IPS DF 6.9 (cell line): Measurements from ENCODE around the gene MDH1B.
"Not testable (repeated sequence)": the region's sequence is repeated elsewhere in the genome, so short reads cannot be mapped to it uniquely, and the experiment has no call there.

Experiments used
- DNase-seq: peaks from one replicate; pipeline ENCODE4 v3.0.0-alpha.2; 2013; ENCODE audit warnings: low read depth, low spot score
- H3K27ac ChIP-seq: one replicate; pipeline ENCODE4 v1.5.1; 2013; ENCODE audit warnings: low read length, control low read depth
- H3K27me3 ChIP-seq: 2 replicates; pipeline ENCODE4 v1.6.1; 2013; ENCODE audit warnings: mild to moderate bottlenecking, low read length; ENCODE audit not compliant: control insufficient read depth, insufficient read depth
- H3K36me3 ChIP-seq: 2 replicates; pipeline ENCODE4 v1.6.1; 2013; ENCODE audit warnings: low read length; ENCODE audit not compliant: control insufficient read depth, insufficient read depth
- H3K4me1 ChIP-seq: 2 replicates; pipeline ENCODE4 v1.6.1; 2013; ENCODE audit warnings: low read length; ENCODE audit not compliant: control insufficient read depth, insufficient read depth
- H3K4me3 ChIP-seq: 2 replicates; pipeline ENCODE4 v1.5.1; 2013; ENCODE audit warnings: mild to moderate bottlenecking, low read length
- H3K9me3 ChIP-seq: 2 replicates; pipeline ENCODE4 v1.6.1; 2013; ENCODE audit warnings: low read length, inconsistent platforms; ENCODE audit not compliant: control insufficient read depth, insufficient read depth
- WGBS: extraction: QIAGEN DNeasy Blood & Tissue Kit; methylation state at CpG from one replicate; pipeline ENCODE4 v1.1.7; 2013; ENCODE audit warnings: mixed read lengths, missing lambda C conversion rate; ENCODE audit not compliant: insufficient read length, insufficient coverage; 5-methylcytosine and 5-hydroxymethylcytosine counted together

MDH1B gene

DNA sequence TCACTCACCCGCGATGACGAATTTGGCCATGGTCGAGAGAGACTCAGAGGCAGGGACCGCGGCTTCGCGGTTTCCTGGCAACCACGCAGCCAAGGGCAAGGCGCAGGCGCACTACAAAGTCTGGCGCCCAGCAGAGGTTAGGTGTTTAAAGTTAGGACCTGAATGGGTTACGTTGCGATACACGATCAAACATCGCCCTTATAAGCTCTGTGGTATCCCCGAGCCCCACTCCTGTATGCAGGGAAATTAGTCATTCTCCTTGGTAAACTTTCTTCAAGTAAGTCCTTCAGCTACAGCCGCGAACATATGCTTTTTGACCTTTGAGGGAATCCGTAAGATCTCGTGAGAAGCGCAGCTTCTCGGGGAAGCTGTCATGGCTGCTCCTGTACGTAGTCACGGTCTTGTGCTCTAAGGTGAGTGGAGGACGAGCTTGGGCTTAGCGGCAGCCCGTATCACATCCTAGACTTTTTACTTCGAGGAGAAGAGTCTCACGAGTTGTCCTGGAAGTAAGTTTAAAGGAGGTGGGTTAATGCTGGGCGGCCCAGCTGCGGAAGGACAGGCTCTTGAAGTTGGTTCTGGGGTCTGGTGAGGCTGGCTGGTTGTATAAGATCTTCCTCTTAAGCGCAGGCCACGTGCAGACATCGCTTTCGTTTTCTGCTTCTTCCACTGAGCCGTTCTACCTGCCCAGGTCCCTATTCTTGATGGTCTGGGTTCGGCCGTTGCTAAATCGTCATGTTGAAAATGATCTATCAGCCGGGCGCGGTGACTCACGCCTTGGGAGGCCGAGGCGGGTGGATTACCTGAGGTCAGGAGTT, at the start of gene MDH1B, which contains the start of gene FASTKD2:
MDH1B (minus strand) TSS at position 87 of the 815 bp plus-strand sequence; CDS start at position 30, 57 bp downstream.
FASTKD2 (plus strand) TSS at position 365 of the 815 bp plus-strand sequence. CDS start 1,088 bp downstream, outside the sequence.
- Histone ChIP-seq H3K27me3 (no peaks in the 10 kb centered on the region), H3K27ac (no peak within 1 kb of the TSS), H3K9me3 (no peaks in the 10 kb centered on the region), H3K4me1 (no peaks in the 10 kb centered on the region), H3K36me3 (peaks cover 3% of the 10 kb centered on the region; the same call in 1 of the 2 replicates), H3K4me3 (peak within 1 kb of the TSS; percentile 83)
- no CpG with 5 or more reads among the region's 46 CpGs for WGBS
- DNase-seq, result peak; percentile 57

DNA sequence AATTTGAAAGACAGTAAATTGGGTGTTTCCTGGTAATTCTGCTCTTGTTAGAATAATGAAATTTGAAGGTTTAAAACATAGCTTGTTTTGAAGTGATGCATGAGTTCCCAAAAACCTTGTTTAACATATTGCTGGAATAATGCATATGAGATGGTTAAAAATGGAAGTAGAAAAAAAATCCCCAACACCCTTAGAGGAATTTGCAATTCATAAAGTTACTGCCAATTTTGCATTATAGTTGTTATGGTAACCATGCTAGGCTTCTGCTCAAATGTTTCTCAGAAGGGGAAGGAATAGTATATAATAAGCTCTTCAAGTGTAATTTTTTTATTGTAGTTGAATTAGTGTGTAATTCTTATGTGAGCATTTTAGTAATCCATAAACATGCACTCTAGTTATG, 49.4 kb upstream of the MDH1B start:
- Histone ChIP-seq H3K4me1 (0 out of 2 replicates have a peak, but pooled peaks cover 2% of the 10 kb centered on the region), H3K36me3 (no peaks in the 10 kb centered on the region), H3K4me3 (no peak overlapping the region), H3K9me3 (no peaks in the 10 kb centered on the region), H3K27ac (no peak overlapping the region), H3K27me3 (no peaks in the 10 kb centered on the region)
- DNase-seq, result no peak

DNA sequence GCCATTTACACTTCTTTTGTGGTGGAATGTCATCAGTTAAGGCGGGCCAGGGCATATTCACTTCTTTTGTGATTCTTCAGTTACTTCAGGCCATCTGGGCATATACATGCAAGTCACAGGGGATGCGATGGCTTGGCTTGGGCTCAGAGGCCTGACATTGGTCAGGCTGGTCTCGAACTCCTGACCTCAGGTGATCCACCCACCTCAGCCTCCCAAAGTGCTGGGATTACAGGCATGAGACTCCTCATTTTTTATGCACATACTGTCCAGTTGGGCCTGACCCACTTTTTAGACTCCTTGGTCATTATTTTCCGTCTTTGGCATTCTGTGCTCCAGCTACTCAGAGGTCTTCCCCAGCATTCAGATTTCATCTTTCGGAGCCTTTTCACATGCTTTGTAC, 47.3 kb upstream of the MDH1B start:
- H3K27me3 ChIP-seq, H3K9me3 ChIP-seq, DNase-seq, H3K27ac ChIP-seq, H3K4me1 ChIP-seq, H3K36me3 ChIP-seq: not testable (repeated sequence)
- peak overlapping the region; percentile 20; the same call in 1 of the 2 replicates for H3K4me3 ChIP-seq
- no CpG with 5 or more reads among the region's 5 CpGs for WGBS

DNA sequence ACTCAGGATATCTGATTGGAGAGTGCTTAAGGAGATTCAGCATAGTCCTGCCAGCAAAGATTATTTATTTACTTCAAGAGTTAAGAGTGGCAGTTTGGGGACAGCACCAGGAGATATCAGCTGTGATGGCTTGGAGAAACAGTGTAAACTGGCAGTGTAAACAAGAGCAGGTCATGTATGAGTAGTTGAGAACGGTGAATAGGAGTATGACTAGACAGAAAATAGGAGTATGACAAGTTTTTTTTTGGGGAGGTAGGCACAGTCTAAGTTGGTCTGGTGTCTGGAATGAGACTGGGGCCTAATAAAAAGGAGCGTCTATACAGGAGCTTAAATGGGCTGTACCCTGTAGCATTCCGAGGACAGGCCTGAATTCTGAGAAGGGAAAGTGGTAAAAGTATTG, 42.5 kb upstream of the MDH1B start:
- WGBS, result no CpG with 5 or more reads among the region's 3 CpGs

DNA sequence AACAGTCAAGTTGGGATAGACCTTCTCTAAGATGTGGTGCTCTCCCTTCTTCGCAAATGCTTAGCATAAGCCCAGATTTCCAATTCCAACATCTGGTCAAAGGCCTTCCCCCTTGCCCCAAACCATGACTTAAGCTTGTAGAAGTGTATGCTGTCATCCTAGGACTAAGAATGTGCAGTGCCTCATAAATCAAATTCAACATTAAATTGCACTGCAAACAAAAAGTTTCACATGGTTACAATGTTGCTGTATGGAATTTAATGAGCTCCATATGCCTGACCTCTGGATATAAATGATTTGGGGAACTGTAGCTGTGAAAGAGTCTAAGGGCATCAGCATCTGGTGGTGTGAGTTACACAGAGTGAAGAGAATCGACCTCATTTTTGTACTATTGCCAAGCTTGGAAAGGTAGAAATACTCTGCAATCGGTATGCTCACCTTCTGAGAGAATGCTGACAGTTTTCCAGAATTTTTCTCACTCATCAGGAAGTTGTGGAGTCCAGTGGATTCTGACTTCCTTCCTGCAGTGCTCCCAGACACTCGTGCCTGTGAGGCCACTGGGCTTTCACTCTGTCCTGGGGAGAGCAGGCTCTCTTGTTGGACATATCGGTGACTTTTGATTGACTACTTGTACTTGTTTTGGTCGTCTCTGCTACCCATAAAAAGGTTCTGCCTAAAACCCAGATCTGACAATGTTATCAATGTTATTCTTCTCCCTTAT, 40.9 kb upstream of the MDH1B start:
- WGBS, result no CpG with 5 or more reads among the region's 6 CpGs
- Histone ChIP-seq H3K36me3 (peaks cover 4% of the 10 kb centered on the region; the same call in 1 of the 2 replicates), H3K9me3 (no peaks in the 10 kb centered on the region), H3K27ac (no peak overlapping the region), H3K4me1 (peaks cover 10% of the 10 kb centered on the region; the same call in 1 of the 2 replicates), H3K27me3 (no peaks in the 10 kb centered on the region), H3K4me3 (no peak overlapping the region)
- no peak for DNase-seq

More for the DNA sequence above, 42.5 kb upstream of the MDH1B start:
- not testable (repeated sequence) for H3K27me3 ChIP-seq, DNase-seq, H3K4me3 ChIP-seq, H3K36me3 ChIP-seq, H3K4me1 ChIP-seq, H3K9me3 ChIP-seq, H3K27ac ChIP-seq

DNA sequence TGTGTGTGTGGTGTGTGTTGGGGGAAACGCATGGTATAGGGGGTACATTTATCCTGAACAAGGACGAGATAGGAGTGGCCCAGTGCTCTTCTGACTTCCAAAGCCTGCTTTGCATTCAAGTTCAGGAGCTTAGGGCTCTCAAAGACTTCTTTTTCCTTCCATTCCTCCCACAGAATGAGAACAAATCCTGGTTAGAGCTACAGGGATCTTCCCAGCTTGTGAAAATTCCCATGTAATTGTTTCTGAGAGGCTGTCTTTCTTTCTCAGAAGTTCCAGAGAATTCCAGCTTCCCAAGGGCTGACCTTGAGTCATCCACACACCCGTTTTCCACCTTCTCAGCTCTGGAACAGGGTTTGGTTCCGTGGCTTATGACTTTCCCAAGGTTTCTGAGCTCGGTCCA, 39.2 kb upstream of the MDH1B start:
- no CpG with 5 or more reads among the region's 5 CpGs for WGBS

DNA sequence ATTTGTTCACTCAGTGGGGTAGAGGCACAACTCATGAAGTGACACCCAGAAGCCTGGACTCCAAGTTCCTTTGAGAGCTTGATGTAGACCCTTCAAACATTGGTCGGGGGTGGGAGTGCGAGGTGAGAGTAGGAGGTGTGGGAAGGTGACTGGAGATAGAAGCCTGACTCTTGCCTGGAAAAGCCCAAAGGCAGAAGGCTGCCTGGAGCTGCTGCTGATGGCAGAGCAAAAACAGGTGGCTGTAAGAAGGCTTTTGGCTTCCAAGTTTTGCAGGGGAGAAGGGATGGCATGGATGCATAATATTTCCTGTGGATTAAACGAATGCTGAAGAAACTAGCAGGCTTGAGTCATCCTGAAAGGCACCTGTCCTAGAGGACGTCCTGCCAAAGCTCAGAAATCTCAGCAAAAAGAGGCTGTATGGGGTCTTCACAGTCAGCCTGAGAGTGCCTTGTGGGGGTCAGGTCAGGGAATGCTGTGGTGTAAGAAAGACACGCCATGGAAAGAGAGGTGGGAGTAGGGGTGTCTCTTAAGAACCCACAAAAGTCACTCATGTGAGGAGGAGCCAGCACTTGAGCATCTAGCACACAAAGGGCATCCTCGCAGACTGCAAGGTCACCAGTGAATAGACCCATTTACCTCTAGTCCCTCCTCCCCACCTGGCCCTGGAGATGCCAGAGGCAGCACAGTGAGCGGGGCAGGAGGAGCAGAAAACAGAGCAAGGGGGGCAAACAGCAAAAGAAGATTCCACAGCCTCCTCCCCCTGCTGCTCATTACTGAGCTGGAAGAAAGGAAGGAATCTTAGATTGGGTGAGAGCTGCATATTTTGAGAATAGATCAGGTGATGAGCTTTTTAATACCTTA, 37.8 kb upstream of the MDH1B start:
- Histone ChIP-seq H3K36me3 (peaks cover 4% of the 10 kb centered on the region; the same call in 1 of the 2 replicates), H3K4me1 (peaks cover 10% of the 10 kb centered on the region; the same call in 1 of the 2 replicates), H3K9me3 (no peaks in the 10 kb centered on the region), H3K4me3 (no peak overlapping the region), H3K27ac (no peak overlapping the region), H3K27me3 (no peaks in the 10 kb centered on the region)
- no CpG with 5 or more reads among the region's 7 CpGs for WGBS
- no peak for DNase-seq

More for the DNA sequence above, 39.2 kb upstream of the MDH1B start:
- Histone ChIP-seq H3K9me3 (no peaks in the 10 kb centered on the region), H3K36me3 (peaks cover 4% of the 10 kb centered on the region; the same call in 1 of the 2 replicates), H3K4me1 (peaks cover 10% of the 10 kb centered on the region; the same call in 1 of the 2 replicates), H3K4me3 (no peak overlapping the region), H3K27ac (no peak overlapping the region), H3K27me3 (no peaks in the 10 kb centered on the region)
- DNase-seq, result no peak

DNA sequence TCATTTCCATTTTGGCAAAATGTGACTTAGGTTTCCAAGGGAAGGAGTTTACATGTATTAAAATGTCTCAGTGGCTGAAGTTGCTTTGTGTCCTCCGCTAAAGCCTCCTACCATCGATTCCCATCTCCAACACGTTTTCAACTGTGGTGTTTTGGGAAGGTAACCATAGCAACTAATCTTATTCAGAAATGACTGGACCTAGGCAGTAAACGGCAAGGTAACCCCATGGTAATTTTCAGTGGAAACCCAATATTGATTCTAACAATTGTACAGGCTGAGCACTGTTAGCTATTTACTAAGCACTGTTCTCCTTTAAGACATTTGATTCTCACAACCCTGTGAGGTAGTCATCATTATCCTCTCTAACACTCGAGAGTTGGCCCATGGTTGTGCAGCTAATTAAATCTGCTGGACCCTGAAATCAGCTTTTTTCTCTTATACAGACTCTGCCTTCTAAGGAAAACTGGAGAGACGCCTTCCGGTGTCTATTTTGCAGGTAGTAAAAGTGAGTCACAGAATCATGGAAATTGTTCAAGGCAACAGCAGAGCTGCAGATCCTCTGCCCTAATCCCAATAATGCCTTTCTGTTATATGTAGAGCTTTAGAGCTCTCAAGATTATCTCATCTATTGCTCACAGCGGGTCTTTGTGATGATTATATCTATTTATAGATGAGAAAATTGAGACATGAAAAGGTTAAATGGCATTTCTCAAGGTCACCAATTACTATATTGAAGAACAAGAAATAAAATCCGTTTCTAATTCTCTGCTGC, 36.5 kb upstream of the MDH1B start:
- Histone ChIP-seq H3K27me3 (no peaks in the 10 kb centered on the region), H3K4me3 (no peak overlapping the region), H3K9me3 (no peaks in the 10 kb centered on the region), H3K4me1 (peaks cover 10% of the 10 kb centered on the region; the same call in 1 of the 2 replicates), H3K36me3 (peaks cover 4% of the 10 kb centered on the region; the same call in 1 of the 2 replicates), H3K27ac (no peak overlapping the region)
- no peak for DNase-seq
- WGBS, result no CpG with 5 or more reads among the region's 9 CpGs

DNA sequence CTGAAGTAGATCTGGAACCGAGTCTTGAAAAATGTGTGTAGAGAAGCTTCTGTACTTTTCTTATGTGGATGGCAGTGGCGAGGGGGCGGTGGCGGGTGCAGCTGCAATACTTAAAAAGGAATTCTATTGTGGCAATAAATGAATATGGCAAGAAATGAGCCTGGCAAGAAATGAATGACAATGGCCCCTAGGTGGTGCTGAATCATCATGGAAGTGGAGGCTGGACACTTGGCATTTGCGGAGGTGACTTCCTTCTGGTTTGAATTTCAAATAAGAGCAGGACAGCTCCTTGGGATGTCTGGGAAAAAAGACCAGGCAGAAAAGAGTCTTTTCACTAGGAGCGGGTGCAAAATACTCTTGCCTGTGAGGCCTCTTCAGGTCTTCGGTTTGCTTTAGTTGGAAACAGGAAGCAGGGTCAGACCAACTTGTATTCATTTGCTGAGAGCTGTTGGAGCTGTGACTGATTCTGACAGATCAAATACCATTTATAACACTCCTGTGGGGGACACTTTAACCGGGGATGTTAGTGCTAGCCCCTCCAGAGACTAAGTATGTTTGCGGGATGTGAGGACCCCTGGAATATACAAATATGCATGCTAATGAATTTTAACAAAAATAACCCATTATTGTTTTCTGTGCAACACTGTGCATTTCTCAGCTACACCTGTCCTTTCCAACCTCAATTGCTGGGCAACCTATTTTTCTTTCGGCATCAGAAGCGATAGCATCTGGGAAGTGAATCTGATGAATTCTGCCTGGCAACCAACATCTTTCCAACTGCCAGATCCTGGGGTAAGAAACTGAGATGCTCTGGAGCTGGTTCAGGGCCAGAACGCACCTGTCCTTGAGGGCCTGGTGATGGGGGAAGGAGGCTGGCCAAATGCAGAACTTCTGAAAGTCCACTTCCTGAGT, 35.6 kb upstream of the MDH1B start:
- no peak for DNase-seq
- H3K27me3 ChIP-seq, result no peaks in the 10 kb centered on the region
- no peaks in the 10 kb centered on the region for H3K9me3 ChIP-seq
- WGBS, result no CpG with 5 or more reads among the region's 12 CpGs
- peaks cover 10% of the 10 kb centered on the region; the same call in 1 of the 2 replicates for H3K4me1 ChIP-seq
- H3K27ac ChIP-seq, result no peak overlapping the region
- H3K4me3 ChIP-seq, result no peak overlapping the region
- H3K36me3 ChIP-seq, result no peaks in the 10 kb centered on the region; the same call in 1 of the 2 replicates
